GM19351 (cell line): Measurements from ENCODE around the gene TAS1R1.

Experiments
- ATAC-seq: cut with Tn5 transposase; IDR thresholded peaks from one replicate; pipeline ENCODE4 v1.9.1; 2021; ENCODE audit warnings: mild to moderate bottlenecking, moderate library complexity; ENCODE audit not compliant: unreplicated experiment

The TAS1R1 gene

DNA sequence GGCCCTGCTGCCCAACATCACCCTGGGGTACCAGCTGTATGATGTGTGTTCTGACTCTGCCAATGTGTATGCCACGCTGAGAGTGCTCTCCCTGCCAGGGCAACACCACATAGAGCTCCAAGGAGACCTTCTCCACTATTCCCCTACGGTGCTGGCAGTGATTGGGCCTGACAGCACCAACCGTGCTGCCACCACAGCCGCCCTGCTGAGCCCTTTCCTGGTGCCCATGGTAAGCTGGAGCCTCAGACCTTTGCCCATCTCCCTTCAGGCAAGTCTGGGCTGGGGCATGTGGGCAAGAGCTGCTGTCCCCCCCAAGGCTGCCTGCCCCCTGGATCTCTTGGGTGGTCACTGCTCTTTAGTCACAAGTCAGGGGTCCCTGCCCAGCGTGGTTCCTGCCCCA, 15.9 kb downstream of the TAS1R1 start:
- ATAC-seq = no peak

- ATAC-seq = no peak
These were observed 17.7 kb downstream of the TAS1R1 start for GRCh38 chr1:6572653-6573383.

GRCh38 chr1:6574025-6574620, 19.0 kb downstream of the TAS1R1 start:
- no peak for ATAC-seq

- ATAC-seq = no peak
These were observed 19.7 kb downstream of the TAS1R1 start for GRCh38 chr1:6574818-6575217.

- ATAC-seq = no peak
These were observed 22.9 kb downstream of the TAS1R1 start for GRCh38 chr1:6577831-6578525.

- ATAC-seq = no peak
These were observed 23.7 kb downstream of the TAS1R1 start for GRCh38 chr1:6578624-6579373.

GRCh38 chr1:6579374-6580118, 24.4 kb downstream of the TAS1R1 start, which contains the start of gene ZBTB48:
TSS of gene ZBTB48 (plus strand) at chr1:6579994. CDS start at chr1:6580610, 616 bp downstream.
- peak; percentile 98 for ATAC-seq

- ATAC-seq = no peak
These were observed 25.0 kb downstream of the TAS1R1 start for GRCh38 chr1:6580119-6580592.

GRCh38 chr1:6580593-6581409, 25.7 kb downstream of the TAS1R1 start:
- ATAC-seq = no peak

- ATAC-seq = no peak
These were observed 26.6 kb downstream of the TAS1R1 start for GRCh38 chr1:6581561-6582305.

DNA sequence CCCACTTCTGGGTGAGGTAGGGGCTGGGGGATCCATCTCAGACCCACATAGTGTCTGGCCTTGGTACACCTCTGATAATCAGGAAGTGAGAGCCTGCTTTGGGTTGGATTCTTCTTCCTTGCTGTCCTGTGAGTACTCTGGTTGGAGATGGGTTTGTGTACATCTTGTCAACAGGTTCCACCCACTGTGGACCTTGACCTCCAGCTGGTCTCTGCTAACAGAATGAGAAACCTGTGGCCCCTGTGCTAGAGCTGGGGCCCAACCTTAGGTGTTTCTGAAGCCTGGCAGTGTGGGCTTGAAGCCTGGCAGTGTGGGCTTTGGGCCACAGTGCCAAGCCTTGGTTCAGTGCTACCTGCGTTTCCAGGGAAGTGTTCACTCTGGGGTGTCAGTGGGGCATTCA, 27.3 kb downstream of the TAS1R1 start:
- no peak for ATAC-seq

GRCh38 chr1:6584126-6585080, 29.3 kb downstream of the TAS1R1 start:
- no peak for ATAC-seq

- no peak for ATAC-seq
These were observed 30.1 kb downstream of the TAS1R1 start for GRCh38 chr1:6585081-6585722.

DNA sequence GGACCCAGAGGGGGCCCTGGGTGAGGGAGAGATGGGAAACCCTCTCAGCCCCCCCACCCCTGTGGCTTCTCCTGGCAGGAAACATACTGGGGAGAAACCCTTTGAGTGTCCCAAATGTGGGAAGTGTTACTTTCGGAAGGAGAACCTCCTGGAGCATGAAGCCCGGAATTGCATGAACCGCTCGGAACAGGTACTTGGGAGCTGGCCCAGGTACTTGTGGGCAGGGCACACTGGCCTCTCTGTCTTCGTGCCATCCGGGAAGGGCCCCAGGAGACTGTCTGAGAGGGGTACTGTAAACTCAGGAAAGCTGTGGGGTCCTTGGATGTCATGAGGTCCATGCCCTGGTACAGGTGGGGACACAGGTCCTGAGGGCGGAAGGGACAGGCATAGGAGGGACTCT, 30.7 kb downstream of the TAS1R1 start:
- no peak for ATAC-seq

DNA sequence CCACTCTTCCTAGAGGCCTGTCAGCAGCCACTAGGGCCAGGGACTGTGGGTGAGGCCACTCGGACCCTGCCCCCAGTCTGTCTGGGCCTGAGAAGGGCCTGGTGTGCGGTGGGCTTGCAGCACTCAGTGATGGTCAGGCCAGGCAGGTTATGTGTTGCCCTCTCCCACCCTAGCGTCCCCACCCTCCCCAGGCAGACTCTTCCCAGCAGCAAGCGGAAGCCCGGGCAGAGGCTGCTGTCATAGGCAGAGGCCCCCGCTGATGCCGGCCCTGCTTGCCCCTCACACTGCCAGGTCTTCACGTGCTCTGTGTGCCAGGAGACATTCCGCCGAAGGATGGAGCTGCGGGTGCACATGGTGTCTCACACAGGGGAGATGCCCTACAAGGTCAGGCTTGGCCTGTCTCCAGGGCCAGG, 31.3 kb downstream of the TAS1R1 start:
- ATAC-seq = no peak

GRCh38 chr1:6587261-6588005, 32.3 kb downstream of the TAS1R1 start:
- ATAC-seq = no peak
